Natural killer cell (primary cell): ENCODE results near the gene ERN1. TPM values are rescaled to one million over a fixed set of nuclear protein-coding genes. Genes with fewer than 3 reads are reported as not detected.

ENCODE experiments used
- ATAC-seq, 3 donors: fragments of 150-1000 bp in 2 of 3; fragments of 200-7000 bp in 1 of 3; cut with Tn5 transposase; 1 replicate in 1 of 3; 2 replicates in 2 of 3; pipeline ENCODE4 v1.10.0; 2021; ENCODE audit warnings: mild to moderate bottlenecking in 2 of 3, moderate library complexity in 2 of 3
- DNase-seq, 2 donors: peaks; one replicate each; pipeline versions ENCODE4 v3.0.0 to v3.0.0-alpha.2; 2013 to 2021; ENCODE audit warnings: mixed read lengths in 1 of 2
- H3K27ac ChIP-seq: one replicate; pipeline ENCODE4 v1.5.1; 2013; ENCODE audit warnings: mild to moderate bottlenecking, low read length
- H3K27me3 ChIP-seq: one replicate; pipeline ENCODE4 v1.6.1; 2013; ENCODE audit warnings: low read length; ENCODE audit not compliant: control insufficient read depth, insufficient read depth
- H3K36me3 ChIP-seq: one replicate; pipeline ENCODE4 v1.6.1; 2013; ENCODE audit warnings: low read length; ENCODE audit not compliant: control insufficient read depth, insufficient read depth
- H3K4me1 ChIP-seq: one replicate; pipeline ENCODE4 v1.6.1; 2013; ENCODE audit warnings: low read length; ENCODE audit not compliant: control insufficient read depth, insufficient read depth
- H3K4me3 ChIP-seq: one replicate; pipeline ENCODE4 v1.5.1; 2013; ENCODE audit warnings: low read length
- H3K9me3 ChIP-seq: one replicate; pipeline ENCODE4 v1.6.1; 2013; ENCODE audit warnings: low read length; ENCODE audit not compliant: control insufficient read depth, insufficient read depth
- H3K27ac Mint-ChIP-seq, 2 donors: one replicate each; pipeline ENCODE4 v1.8.0; 2022; ENCODE audit warnings: mild to moderate bottlenecking in 2 of 2, mixed read lengths in 2 of 2, moderate library complexity in 1 of 2
- H3K27me3 Mint-ChIP-seq, 2 donors: one replicate each; pipeline ENCODE4 v1.8.0; 2022; ENCODE audit warnings: low read depth in 2 of 2, mixed read lengths in 2 of 2
- H3K36me3 Mint-ChIP-seq: one replicate; pipeline ENCODE4 v1.8.0; 2022; ENCODE audit warnings: mixed read lengths
- H3K4me1 Mint-ChIP-seq, 2 donors: one replicate each; pipeline ENCODE4 v1.8.0; 2022; ENCODE audit warnings: mixed read lengths in 2 of 2
- H3K4me3 Mint-ChIP-seq: one replicate; pipeline ENCODE4 v1.8.0; 2022; ENCODE audit warnings: mild to moderate bottlenecking, moderate library complexity, mixed read lengths
- H3K9me3 Mint-ChIP-seq, 2 donors: one replicate each; pipeline ENCODE4 v1.8.0; 2022; ENCODE audit warnings: mixed read lengths in 2 of 2
- WGBS: methylation state at CpG from one replicate; pipeline ENCODE4 v1.1.7; 2013; ENCODE audit warnings: missing lambda C conversion rate; ENCODE audit not compliant: insufficient coverage; 5-methylcytosine and 5-hydroxymethylcytosine counted together
- intact Hi-C: fragments of 100-400 bp; cut with micrococcal nuclease; formaldehyde crosslinking; loops from one replicate; pipeline ENCODE4 v1.14.2; 2022
- total RNA-seq, 4 donors: library from RNA; stranded (reverse); fragments of 120-200 nt in 1 of 4; gene quantifications; one replicate each; pipeline versions ENCODE4 v1.2.3 to v1.2.4, GENCODE V29; 2013 to 2022
- TF ChIP-seq, protein P1 (sequence below): fragments of 200-600 bp; IDR thresholded peaks from one replicate; pipeline ENCODE4 v1.8.0; 2022; ENCODE audit warnings: antibody characterized with exemption

Gene ERN1
- total RNA-seq, 3 donors from 2014 or later (not counting 1 experiment from before 2014, with no cell fraction given) = 52.9 to 90.5 (median 67.2) TPM

DNA sequence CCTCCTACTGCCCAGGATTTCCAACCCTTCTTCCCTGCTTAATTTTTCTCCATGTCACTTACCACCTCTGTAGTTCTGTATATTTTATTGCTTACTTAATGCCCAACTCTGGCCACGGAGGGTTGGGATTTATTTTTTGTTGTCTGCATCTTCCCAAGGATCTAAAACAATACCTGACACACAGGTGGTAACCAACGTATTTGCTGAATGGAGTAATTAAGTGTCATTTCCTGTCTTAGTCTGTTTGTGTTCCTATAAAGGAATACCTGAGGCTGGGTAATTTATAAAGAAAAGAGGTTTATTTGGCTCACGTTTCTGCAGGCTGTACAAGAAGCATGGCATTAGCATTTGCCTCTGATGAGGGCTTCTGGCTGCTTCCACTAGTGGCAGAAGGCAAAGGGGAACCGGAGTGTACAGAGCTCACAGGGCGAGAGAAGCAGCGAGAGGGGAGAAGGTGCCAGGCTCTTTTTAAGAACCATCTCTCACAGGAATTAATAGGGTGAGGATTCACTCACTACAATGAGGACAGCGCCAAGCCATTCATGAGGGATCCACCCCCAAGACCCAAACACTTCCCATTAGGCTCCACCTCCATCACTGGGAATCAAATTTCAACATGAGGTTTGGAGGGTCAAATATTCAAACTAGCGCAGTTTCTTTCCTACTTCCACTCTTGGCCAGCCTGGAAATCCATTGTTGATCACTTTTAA lies 44.8 kb downstream of the ERN1 start:
- 90% methylated on average over 8 of the region's 8 CpGs for WGBS
- Histone ChIP-seq H3K27me3 (no peaks in the 10 kb centered on the region), H3K9me3 (no peaks in the 10 kb centered on the region), H3K4me1 (peaks cover 28% of the 10 kb centered on the region), H3K36me3 (no peaks in the 10 kb centered on the region), H3K4me3 (no peak overlapping the region), H3K27ac (peak overlapping the region; percentile 9)
- H3K36me3 Mint-ChIP-seq = no peaks in the 10 kb centered on the region
- H3K27me3 Mint-ChIP-seq = no peaks in the 10 kb centered on the region
- H3K9me3 Mint-ChIP-seq = no peaks in the 10 kb centered on the region
- H3K4me3 Mint-ChIP-seq = no peak overlapping the region
- peaks cover 27 to 37% of the 10 kb centered on the region in 2 donors for H3K4me1 Mint-ChIP-seq
- intact Hi-C loops = no loop called here
- no peak overlapping the region for H3K27ac Mint-ChIP-seq
- ATAC-seq (no peak), DNase-seq (no peak)
- TF ChIP-seq, protein P1, sequence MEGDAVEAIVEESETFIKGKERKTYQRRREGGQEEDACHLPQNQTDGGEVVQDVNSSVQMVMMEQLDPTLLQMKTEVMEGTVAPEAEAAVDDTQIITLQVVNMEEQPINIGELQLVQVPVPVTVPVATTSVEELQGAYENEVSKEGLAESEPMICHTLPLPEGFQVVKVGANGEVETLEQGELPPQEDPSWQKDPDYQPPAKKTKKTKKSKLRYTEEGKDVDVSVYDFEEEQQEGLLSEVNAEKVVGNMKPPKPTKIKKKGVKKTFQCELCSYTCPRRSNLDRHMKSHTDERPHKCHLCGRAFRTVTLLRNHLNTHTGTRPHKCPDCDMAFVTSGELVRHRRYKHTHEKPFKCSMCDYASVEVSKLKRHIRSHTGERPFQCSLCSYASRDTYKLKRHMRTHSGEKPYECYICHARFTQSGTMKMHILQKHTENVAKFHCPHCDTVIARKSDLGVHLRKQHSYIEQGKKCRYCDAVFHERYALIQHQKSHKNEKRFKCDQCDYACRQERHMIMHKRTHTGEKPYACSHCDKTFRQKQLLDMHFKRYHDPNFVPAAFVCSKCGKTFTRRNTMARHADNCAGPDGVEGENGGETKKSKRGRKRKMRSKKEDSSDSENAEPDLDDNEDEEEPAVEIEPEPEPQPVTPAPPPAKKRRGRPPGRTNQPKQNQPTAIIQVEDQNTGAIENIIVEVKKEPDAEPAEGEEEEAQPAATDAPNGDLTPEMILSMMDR = no peak

DNA sequence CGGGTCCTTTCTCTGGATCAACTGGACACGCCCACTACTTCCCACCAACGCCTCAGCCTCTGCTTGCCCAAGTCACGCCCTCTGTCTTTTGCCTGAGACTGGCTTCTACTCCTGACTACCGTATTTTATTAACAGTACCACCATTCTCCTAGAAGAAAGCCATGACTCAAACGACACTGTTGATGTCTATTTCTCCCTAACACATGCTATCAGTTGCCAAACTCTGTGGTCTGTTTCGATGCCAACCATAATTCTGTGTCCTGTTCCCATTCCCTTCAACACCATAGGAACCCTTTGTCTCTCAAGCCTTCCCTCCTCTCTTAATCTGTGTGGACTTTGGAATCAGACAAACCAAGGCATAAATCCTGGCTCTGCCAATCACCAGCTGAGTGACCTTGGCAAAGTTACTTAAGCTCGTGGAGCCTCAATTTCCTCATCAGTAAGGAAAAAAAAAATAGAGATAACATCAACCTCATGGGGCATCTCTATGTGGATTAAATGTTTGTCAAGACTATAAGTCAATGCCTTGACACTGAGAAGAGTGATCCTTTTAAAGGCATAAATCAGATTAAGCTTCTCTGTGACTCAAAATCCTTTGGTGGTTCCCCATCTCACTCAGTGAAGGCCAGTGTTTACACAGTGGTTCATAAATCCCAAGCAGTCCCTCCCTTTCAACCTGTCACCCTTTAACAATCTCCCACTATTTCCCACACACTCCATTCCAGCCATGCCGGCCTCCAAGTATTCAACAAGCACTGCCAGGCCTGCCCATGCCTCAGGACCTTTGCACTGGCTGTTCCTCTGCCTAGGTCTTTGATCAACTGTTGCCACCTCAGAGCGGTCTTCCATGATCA lies 45.6 kb downstream of the ERN1 start:
- Histone ChIP-seq H3K27ac (peak overlapping the region; percentile 9), H3K9me3 (no peaks in the 10 kb centered on the region), H3K4me3 (no peak overlapping the region), H3K27me3 (no peaks in the 10 kb centered on the region), H3K36me3 (peaks cover 4% of the 10 kb centered on the region), H3K4me1 (peaks cover 28% of the 10 kb centered on the region)
- Mint-ChIP-seq H3K4me3 (no peak overlapping the region), H3K4me1 (peaks cover 27 to 34% of the 10 kb centered on the region in 2 donors), H3K9me3 (no peaks in the 10 kb centered on the region), H3K27ac (no peak overlapping the region), H3K36me3 (no peaks in the 10 kb centered on the region), H3K27me3 (no peaks in the 10 kb centered on the region)
- TF ChIP-seq, protein P1 = no peak
- 67% methylated on average over 9 of the region's 10 CpGs for WGBS
- no peak for ATAC-seq
- intact Hi-C loops = no loop called here
- no peak for DNase-seq

DNA sequence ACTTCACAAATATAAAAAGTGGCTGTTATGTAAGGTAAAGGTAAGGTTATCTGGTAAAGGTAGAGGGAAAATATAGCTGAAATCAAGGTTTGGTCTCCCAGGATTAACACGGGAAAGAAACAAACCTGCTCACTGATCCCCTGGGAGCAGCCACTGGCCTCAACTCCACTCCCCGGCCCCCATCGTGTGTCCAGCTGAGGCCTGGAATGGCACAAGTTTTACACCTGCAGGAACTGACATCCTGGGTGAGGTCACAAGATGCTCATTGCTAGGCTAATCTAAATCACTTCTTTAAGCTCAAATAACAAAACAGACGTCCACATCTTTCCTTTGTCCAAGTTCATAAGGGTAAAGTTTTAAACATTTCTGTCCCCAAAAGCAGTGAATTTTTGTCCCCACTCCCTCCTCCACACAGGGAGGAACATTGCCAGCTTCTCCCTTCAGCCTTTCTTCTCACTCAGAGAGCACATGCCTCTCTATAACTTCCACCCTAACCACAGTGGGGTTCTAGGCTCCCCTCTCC lies 46.3 kb downstream of the ERN1 start:
- H3K27me3 Mint-ChIP-seq = no peaks in the 10 kb centered on the region
- ATAC-seq = no peak
- peaks cover 28% of the 10 kb centered on the region for H3K4me1 ChIP-seq

More for the DNA sequence above, 46.3 kb downstream of the ERN1 start:
- Mint-ChIP-seq H3K4me1 (peaks cover 27 to 32% of the 10 kb centered on the region in 2 donors), H3K27ac (no peak overlapping the region), H3K4me3 (no peak overlapping the region), H3K9me3 (no peaks in the 10 kb centered on the region), H3K36me3 (no peaks in the 10 kb centered on the region)
- intact Hi-C loops = no loop called here
- no peak overlapping the region for H3K4me3 ChIP-seq
- H3K9me3 ChIP-seq = no peaks in the 10 kb centered on the region
- TF ChIP-seq, protein P1 = no peak
- peaks cover 10% of the 10 kb centered on the region for H3K36me3 ChIP-seq
- no peak for DNase-seq
- H3K27ac ChIP-seq = peak overlapping the region; percentile 9
- WGBS = 62% methylated on average over 4 of the region's 4 CpGs
- no peaks in the 10 kb centered on the region for H3K27me3 ChIP-seq
